Thymus (tissue), 11 donors: Measurements from ENCODE around the gene MATN1. TPM values are rescaled to one million over a fixed set of nuclear protein-coding genes. Genes with fewer than 3 reads are reported as not detected.

Source experiments
- DNase-seq, 9 donors: peaks; one replicate each; pipeline ENCODE4 v3.0.0-alpha.2; 2013; ENCODE audit warnings: low spot score in 9 of 9, low read depth in 6 of 9, missing footprints in 1 of 9
- H3K27ac ChIP-seq, 2 donors: one replicate each; pipeline ENCODE4 v1.5.1; 2013; ENCODE audit warnings: control low read depth in 1 of 2, low read depth in 1 of 2, low read length in 1 of 2, mild to moderate bottlenecking in 1 of 2, moderate library complexity in 1 of 2
- H3K27me3 ChIP-seq, 2 donors: one replicate each; pipeline ENCODE4 v1.5.1; 2013; ENCODE audit warnings: low read length in 1 of 2; ENCODE audit not compliant: control insufficient read depth in 2 of 2, insufficient read depth in 1 of 2
- H3K36me3 ChIP-seq, 2 donors: one replicate each; pipeline ENCODE4 v1.5.1; 2013; ENCODE audit warnings: low read length in 1 of 2, mild to moderate bottlenecking in 1 of 2, moderate library complexity in 1 of 2; ENCODE audit not compliant: control insufficient read depth in 2 of 2, insufficient read depth in 2 of 2
- H3K4me1 ChIP-seq, 2 donors: one replicate each; pipeline ENCODE4 v1.5.1; 2013; ENCODE audit warnings: low read length in 2 of 2; ENCODE audit not compliant: control insufficient read depth in 2 of 2, insufficient read depth in 2 of 2
- H3K4me3 ChIP-seq, 2 donors: one replicate each; pipeline ENCODE4 v1.5.1; 2013; ENCODE audit warnings: low read length in 2 of 2, control low read depth in 1 of 2, mild to moderate bottlenecking in 1 of 2
- H3K9me3 ChIP-seq, 2 donors: one replicate each; pipeline ENCODE4 v1.5.1; 2013; ENCODE audit warnings: low read length in 1 of 2, mild to moderate bottlenecking in 1 of 2; ENCODE audit not compliant: control insufficient read depth in 2 of 2, insufficient read depth in 1 of 2
- WGBS: extraction: QIAGEN DNeasy Blood & Tissue Kit; methylation state at CpG from one replicate; pipeline ENCODE4 v1.1.7; 2013; 5-methylcytosine and 5-hydroxymethylcytosine counted together
- polyA plus RNA-seq: library from polyadenylated mRNA; stranded (reverse); fragments of 200-250 nt; gene quantifications from one replicate; pipeline ENCODE4 v1.2.3, GENCODE V29; 2013
- total RNA-seq: library from RNA; stranded (reverse); fragments of 120-200 nt; gene quantifications from one replicate; pipeline ENCODE4 v1.2.4, GENCODE V29; 2013
- donor health status: healthy.

The MATN1 gene
- total and polyA plus RNA-seq, 2 donors: 0.14 to 0.27 TPM

DNA sequence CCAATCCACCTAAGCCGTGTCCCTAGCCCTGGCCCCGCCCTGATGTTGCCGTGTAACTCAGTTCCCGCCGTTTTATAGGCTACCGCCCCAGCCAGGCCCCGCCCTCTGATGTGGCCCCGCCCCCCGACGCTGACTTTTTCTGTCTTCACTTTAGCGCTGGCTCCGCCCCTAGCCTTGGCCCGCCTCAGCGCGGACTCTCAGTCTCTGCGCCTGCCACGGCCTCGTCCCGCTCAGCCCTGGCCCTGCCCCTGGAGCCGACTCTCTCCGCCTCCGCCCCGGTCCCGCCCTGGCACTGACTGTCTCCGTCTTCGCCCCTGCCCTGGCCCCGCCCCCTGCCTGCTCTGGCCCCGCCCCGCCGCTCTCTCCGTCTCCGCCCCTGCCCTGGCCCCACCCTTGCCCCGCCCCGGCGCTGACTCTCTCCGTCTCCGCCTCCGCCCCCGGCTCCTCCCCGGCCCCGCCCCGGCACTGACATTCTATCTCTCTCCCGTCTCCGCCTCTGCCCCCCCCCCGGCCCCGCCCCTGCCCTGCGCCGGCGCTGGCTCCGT, 5.2 kb downstream of the MATN1 start:
- Histone ChIP-seq H3K36me3 (no peaks in the 10 kb centered on the region), H3K9me3 (peaks cover 0 to 3% of the 10 kb centered on the region in 2 donors), H3K27me3 (no peaks in the 10 kb centered on the region), H3K27ac (peak overlapping the region; percentile 78 to 82), H3K4me3 (peak overlapping the region; percentile 23 to 39), H3K4me1 (peaks cover 2 to 18% of the 10 kb centered on the region in 2 donors)
- 2% methylated on average over 50 of the region's 50 CpGs for WGBS
- peak; percentile 84 to 97 (median 92) for DNase-seq

DNA sequence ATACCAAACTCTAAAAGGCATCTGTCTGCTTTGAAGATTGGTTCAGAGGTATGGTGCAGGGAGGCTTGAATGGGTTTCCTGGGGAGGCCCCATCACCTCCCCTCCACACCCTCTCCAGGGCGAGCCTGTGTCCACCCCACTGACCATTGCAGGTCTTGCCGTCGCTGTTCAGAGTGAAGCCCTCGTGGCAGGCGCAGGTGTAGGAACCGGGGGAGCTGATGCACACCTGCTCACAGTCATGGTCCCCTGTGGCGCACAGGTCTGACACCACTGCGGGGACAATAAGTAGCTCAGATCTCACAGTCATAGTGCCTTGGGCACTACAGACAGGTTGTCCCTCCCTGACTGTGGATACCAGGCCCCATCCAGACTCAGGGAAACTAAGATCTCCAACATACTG, 6.7 kb downstream of the MATN1 start:
- Histone ChIP-seq H3K27me3 (no peaks in the 10 kb centered on the region), H3K4me1 (peaks cover 2 to 18% of the 10 kb centered on the region in 2 donors), H3K36me3 (no peaks in the 10 kb centered on the region), H3K27ac (no peak overlapping the region), H3K9me3 (peaks cover 0 to 3% of the 10 kb centered on the region in 2 donors), H3K4me3 (no peak overlapping the region)
- WGBS: 97% methylated on average over 8 of the region's 8 CpGs
- no peak for DNase-seq

DNA sequence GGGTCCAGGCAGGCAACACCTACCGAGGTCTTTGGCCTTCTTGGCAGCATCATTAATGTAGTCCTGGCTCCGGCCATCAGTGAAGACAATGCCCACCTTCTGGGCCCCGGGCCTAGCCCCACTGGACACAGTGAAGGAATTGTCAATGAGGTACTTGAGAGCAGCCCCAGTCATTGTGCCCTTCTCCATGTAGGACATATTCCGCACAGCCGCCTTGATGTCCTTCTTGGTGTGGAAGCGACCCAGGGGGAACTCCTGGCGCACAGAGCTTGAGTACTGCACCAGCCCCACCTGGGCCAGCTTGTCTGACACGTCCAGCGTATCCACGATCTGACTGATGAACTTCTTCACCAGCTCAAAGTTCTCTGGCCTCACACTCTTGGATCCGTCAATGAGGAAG, 7.5 kb downstream of the MATN1 start:
- Histone ChIP-seq H3K27ac (no peak overlapping the region), H3K4me1 (peaks cover 2 to 18% of the 10 kb centered on the region in 2 donors), H3K36me3 (no peaks in the 10 kb centered on the region), H3K9me3 (peaks cover 0 to 3% of the 10 kb centered on the region in 2 donors), H3K4me3 (no peak overlapping the region), H3K27me3 (no peaks in the 10 kb centered on the region)
- no peak for DNase-seq
- WGBS: 97% methylated on average over 11 of the region's 11 CpGs

- over 99% methylated on average over 2 of the region's 2 CpGs for WGBS
- no peaks in the 10 kb centered on the region for H3K36me3 ChIP-seq
- DNase-seq: no peak
- peaks cover 0 to 3% of the 10 kb centered on the region in 2 donors for H3K9me3 ChIP-seq
- H3K4me3 ChIP-seq: no peak overlapping the region
- H3K4me1 ChIP-seq: peaks cover 2 to 15% of the 10 kb centered on the region in 2 donors
- H3K27ac ChIP-seq: no peak overlapping the region
- H3K27me3 ChIP-seq: peaks cover 0 to 2% of the 10 kb centered on the region in 2 donors
Measured at GRCh38 chr1:30715216-30715615, 8.2 kb downstream of the MATN1 start.

DNA sequence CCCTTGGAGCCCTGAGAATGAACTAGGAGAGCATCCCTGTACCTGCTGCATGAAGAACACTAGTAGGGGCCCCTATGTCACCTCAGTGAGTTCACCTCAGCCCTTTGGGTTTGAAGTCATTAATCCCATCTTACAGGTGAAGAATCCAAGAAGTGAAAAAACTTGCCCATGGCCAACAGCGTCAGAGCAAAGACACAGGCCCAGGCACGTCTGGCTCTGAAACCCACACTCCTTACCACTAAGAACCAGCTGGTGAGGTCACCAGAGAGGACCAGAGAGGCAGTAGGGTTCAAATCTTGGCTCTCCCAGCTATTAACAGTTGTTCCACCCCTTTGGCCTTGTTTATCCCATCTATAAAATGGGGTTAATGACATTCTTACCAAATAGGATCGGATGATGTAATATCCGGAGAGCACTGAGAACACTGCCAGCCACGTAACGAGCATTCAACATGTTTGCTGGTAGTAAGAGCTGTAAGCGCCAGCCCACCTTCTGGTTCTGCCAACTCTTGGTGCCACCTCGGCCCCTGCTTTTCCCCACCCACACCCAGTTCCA, 8.8 kb downstream of the MATN1 start:
- Histone ChIP-seq H3K27me3 (peaks cover 0 to 2% of the 10 kb centered on the region in 2 donors), H3K9me3 (peaks cover 0 to 3% of the 10 kb centered on the region in 2 donors), H3K4me3 (no peak overlapping the region), H3K27ac (no peak overlapping the region), H3K4me1 (peaks cover 2 to 13% of the 10 kb centered on the region in 2 donors), H3K36me3 (no peaks in the 10 kb centered on the region)
- no peak for DNase-seq
- WGBS: 98% methylated on average over 8 of the region's 8 CpGs

- no peak for DNase-seq
- H3K27me3 ChIP-seq: peaks cover 0 to 2% of the 10 kb centered on the region in 2 donors
- H3K27ac ChIP-seq: no peak overlapping the region
- H3K4me3 ChIP-seq: no peak overlapping the region
- H3K4me1 ChIP-seq: peaks cover 0 to 8% of the 10 kb centered on the region in 2 donors
- no peaks in the 10 kb centered on the region for H3K36me3 ChIP-seq
- H3K9me3 ChIP-seq: peaks cover 0 to 3% of the 10 kb centered on the region in 2 donors
- 91% methylated on average over 4 of the region's 4 CpGs for WGBS
Measured at GRCh38 chr1:30714025-30714424, 9.4 kb downstream of the MATN1 start.

GRCh38 chr1:30713311-30713710, 10.1 kb downstream of the MATN1 start:
- DNase-seq: no peak
- H3K9me3 ChIP-seq: peaks cover 0 to 3% of the 10 kb centered on the region in 2 donors
- peaks cover 0 to 9% of the 10 kb centered on the region in 2 donors for H3K27me3 ChIP-seq
- H3K27ac ChIP-seq: no peak overlapping the region
- whole genome bisulfite sequencing: 85% methylated on average over 12 of the region's 12 CpGs
- H3K4me1 ChIP-seq: peaks cover 0 to 4% of the 10 kb centered on the region in 2 donors
- no peaks in the 10 kb centered on the region for H3K36me3 ChIP-seq
- H3K4me3 ChIP-seq: no peak overlapping the region

GRCh38 chr1:30712583-30712982, 10.8 kb downstream of the MATN1 start:
- Histone ChIP-seq H3K27me3 (peaks cover 0 to 15% of the 10 kb centered on the region in 2 donors), H3K36me3 (no peaks in the 10 kb centered on the region), H3K27ac (no peak overlapping the region), H3K4me3 (no peak overlapping the region), H3K4me1 (peaks cover 0 to 4% of the 10 kb centered on the region in 2 donors), H3K9me3 (peaks cover 0 to 3% of the 10 kb centered on the region in 2 donors)
- DNase-seq: no peak
- WGBS: 90% methylated on average over 6 of the region's 6 CpGs

- peaks cover 0 to 22% of the 10 kb centered on the region in 2 donors for H3K27me3 ChIP-seq
- no peaks in the 10 kb centered on the region for H3K36me3 ChIP-seq
- no peak overlapping the region for H3K4me3 ChIP-seq
- no peaks in the 10 kb centered on the region for H3K4me1 ChIP-seq
- WGBS: 49% methylated on average over 2 of the region's 2 CpGs
- no peak overlapping the region for H3K27ac ChIP-seq
- DNase-seq: no peak
- H3K9me3 ChIP-seq: peaks cover 0 to 3% of the 10 kb centered on the region in 2 donors
Measured at GRCh38 chr1:30710407-30710806, 13.0 kb downstream of the MATN1 start.
